Sigmoid colon (tissue), 4 donors: ENCODE measurements around the gene SERPINB1.

ENCODE experiments used
- CTCF ChIP-seq, 4 experiments: fragments of 450-650 bp in 3 of 4; fragments of 200-600 bp in 1 of 4; IDR thresholded peaks; one replicate each; pipeline ENCODE4 v1.5.1; 2016 to 2019; ENCODE audit warnings: antibody characterized with exemption in 4 of 4, mild to moderate bottlenecking in 3 of 4, moderate library complexity in 2 of 4
- POLR2AphosphoS5 ChIP-seq, 4 donors: sonication (generic); formaldehyde crosslinking; IDR thresholded peaks; one replicate each; pipeline ENCODE4 v1.6.1; 2017; ENCODE audit warnings: antibody characterized with exemption in 4 of 4

- no peak for TF ChIP-seq CTCF (IDR thresholded peaks at IDR 0.05)
- no peak for TF ChIP-seq POLR2AphosphoS5 (IDR thresholded peaks at IDR 0.05)
Observed at GRCh38 chr6:2845880-2846208, 4.2 kb upstream of the SERPINB1 start.
